COLO668 (cell line): ENCODE results near the gene KISS1R.

Source experiments
- DNase-seq: peaks from one replicate; lab custom pipeline; 2025; ENCODE audit not compliant: unreplicated experiment; lab: John Stamatoyannopoulos, UW

KISS1R gene

DNA sequence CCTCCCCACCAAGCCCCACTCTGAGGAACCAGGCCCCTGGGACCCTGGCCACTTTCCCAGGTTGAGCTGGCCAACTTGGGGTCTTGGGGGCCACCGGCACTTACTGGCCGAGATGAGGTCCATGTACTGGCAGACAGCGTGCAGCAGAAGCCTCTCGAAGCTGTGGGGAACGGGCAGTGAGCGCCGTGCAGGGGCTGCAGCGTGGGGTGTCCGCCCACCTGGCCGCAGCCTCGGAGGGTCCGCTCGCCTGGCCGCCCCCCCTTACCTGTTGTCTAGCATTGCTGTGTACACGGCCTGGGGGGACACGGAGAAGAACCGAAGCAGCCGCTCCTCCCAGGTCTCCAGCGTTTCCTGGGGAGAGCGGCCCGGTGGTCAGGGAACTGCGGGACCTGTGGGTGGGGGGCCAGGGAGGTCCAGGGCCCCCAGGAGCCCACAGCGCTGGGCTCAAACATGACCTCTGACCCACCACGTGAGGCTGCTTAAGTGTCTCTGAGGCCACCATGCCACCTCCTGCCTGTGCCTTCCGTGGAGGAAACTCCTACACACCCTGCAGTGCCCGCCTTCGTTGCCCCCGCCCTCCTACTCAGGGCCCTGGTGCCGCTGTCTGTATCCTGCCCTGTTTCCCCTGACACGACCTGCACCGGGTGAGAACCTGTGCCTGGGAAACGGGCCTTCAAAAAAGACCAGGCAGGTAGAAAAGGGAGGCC lies 17.6 kb upstream of the KISS1R start:
- DNase-seq, result no peak

DNA sequence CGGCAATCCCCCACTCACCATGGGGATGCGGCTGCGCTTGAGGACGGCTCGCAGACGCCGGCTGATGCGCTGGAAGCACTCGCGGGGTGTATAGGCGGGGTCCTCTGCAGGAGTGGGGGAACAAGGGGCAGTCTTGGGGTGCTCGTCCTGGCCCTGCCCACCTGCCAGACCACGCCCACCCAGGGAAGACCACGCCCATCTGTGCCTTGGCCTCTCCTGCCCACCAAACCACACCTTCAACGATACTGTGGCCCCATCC lies 17.2 kb upstream of the KISS1R start:
- no peak for DNase-seq

DNA sequence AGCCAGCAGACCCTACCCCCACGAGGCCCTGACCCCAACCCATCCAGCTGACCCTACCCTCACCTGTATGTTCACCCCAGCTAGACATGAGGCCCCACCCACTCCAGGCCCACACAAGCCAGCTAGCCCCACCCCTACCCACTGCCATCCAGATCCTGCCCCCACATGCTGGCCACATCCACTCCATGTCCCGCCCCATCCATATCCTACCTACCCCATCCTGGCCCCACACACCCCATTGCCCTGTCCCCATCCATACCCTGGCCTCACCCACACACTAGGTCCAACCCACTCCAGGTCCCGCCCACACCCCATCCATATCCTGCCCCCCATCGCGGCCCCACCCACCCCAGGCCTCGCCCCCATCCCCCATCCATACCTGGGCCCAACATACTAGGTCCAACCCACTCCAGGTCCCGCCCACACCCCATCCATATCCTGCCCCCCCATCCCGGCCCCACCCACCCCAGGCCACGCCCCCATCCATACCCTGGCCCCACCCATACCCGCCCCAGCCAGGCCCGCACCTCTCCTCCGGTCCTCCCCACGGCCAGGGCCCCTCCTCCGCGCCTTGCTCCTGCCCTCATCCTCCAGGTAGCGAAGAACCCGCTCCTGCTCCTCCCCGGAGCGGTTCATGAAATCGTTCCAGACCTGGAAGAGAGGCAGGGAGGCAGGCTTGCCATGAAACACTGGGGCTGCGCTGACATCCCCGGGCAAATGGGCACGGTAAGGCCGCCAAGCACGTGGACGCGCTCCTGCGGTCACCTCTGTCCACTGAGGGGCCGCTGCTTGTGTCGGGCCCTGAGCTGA lies 16.6 kb upstream of the KISS1R start:
- no peak for DNase-seq

DNA sequence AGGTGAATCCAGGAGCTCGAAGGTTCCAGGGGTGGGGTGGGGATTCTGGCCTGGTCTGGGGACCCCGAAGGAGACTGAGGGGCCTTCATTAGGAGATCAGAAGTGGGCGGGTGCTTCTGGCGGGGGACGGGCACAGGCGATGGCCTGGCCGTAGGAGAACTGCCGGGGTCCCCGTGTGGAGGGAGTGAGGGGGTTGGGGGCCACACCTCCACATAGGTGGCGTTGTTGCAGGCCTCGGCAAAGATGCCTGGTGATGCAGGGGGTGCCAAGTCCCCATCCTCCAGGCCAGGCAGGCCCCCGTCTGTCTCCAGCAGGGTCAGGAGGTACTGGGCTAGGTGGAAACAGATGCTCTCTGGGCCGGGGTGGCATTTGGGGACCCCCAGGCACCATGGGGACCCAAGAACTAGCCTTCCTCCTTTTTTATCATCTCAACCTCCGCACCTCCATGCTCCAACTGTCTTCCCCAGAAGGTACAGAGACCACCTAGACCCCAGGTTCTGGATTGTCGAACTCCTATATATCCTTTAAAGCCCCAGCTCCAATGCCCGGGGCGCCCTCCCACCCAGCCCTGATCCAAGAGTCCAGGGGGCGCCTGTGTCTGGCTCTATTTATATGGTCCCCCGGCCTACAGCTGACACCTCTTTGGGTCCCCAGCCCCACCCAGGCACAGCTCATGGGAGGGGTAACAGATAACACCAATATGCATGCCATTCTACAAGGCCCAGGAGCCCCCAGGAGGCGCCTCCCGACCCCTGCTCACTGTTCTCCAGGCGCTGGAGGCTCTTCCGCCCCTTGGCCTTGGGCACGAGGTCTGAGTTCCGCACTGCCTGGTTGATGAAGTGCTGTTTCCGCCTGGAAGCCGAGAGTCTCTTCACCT lies 15.7 kb upstream of the KISS1R start:
- no peak for DNase-seq

DNA sequence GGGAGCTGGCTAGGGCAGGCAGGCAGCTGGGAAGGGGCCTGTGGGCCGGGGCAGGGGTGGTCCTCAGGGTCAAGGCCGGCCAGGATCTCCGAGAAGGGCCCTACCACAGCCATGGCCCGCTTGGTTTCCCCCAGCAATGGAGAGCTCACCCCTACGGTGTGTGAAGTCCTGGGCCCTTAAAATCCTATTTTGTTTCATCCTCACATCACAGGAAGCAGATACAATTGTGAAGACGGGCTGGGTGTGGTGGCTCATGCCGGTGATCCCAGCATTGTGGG lies 15.1 kb upstream of the KISS1R start:
- DNase-seq, result no peak

DNA sequence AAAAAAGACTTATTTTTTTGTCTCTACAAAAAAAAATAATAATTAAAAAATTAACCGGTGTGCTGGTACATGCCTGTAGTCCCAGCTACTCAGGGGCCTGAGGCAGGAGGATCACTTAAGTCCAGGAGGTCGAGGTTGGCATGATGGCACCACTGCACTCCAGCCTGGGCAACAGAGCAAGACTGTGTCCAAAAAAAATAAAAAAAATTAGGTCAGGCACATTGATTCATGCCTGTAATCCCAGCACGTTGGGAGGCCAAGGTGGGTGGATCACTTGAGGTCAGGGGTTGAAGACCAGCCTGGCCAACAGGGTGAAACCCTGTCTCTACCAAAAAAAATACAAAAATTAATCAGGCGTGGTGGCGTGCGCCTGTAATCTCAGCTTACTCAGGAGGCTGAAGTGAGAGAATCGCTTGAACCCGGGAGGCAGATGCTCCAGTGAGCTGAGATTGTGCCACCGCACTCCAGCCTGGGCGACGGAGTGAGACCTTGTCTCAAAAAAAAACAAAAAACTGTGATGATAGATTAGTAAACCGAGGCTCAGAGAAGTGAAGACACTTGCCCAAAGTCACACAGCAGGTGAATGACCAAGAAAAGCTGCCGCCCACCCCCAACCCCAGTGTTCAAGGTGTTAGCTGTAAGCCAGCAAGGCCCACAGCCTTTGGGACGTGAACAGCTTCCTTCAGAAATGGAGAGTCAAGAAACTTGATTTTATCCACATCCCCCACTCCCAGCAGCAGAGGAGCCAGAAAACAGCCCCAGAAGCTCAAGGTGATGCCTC lies 14.5 kb upstream of the KISS1R start:
- no peak for DNase-seq

DNA sequence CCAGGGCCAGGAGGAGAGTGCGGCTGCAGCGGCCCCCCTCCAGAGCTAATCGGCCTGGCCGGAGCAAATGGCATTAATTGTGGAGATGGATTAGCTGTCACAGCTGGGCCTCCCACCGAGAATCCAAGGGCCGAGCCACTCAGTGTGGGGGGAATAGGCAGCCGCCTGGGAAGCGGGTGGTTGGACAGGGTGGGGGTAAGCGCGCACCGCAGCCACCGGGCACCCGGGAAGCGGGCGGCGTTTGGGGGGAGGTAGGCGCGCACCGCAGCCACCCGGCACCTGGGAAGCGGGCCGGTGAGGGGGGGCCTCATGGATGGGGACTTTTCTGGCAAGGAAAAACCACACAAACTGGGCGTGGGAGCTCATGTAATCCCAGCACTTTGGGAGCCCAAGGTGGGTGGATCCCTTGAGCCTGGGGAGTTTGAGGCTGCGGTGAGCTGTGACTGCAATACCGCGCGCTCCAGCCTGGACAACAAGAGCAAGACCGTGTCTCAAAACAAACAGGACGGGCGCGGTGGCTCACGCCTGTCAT lies 13.8 kb upstream of the KISS1R start:
- no peak for DNase-seq

DNA sequence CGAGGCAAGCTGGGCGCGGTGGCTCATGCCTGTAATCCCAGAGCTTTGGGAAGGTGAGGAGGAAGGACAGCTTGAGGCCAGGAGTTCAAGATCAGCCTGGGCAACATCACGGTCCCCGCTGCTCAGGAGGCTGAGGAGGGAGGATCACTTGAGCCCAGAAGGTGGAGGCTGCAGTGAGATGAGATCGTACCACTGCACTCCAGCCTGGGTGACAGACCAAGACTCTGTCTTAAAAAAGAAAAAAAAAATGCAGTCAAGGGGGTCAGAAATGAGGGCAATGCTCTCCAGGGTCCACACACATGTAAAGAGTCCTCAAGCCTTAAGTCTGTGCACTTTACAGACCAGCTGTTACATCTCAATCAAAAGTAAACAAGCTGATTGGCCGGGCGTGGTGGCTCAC lies 12.6 kb upstream of the KISS1R start:
- no peak for DNase-seq

DNA sequence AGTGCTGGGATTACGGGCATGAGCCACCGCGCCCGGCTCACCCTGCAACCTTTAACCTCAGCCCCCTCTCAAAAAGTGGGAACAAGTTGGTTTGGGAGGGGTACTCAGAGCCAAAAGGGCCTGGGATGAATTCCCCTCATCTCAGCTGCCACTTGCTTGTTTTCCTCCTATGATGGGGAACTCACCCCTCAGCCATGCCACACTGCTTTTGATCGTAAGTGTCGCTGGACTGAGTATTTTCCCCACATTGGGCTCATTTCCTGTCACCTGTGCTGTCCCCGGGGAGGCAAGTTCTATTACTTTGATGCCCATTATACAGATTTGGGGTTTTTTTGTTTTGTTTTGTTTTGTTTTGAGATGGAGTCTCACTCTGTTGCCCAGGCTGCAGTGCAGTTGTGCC lies 10.7 kb upstream of the KISS1R start:
- no peak for DNase-seq

DNA sequence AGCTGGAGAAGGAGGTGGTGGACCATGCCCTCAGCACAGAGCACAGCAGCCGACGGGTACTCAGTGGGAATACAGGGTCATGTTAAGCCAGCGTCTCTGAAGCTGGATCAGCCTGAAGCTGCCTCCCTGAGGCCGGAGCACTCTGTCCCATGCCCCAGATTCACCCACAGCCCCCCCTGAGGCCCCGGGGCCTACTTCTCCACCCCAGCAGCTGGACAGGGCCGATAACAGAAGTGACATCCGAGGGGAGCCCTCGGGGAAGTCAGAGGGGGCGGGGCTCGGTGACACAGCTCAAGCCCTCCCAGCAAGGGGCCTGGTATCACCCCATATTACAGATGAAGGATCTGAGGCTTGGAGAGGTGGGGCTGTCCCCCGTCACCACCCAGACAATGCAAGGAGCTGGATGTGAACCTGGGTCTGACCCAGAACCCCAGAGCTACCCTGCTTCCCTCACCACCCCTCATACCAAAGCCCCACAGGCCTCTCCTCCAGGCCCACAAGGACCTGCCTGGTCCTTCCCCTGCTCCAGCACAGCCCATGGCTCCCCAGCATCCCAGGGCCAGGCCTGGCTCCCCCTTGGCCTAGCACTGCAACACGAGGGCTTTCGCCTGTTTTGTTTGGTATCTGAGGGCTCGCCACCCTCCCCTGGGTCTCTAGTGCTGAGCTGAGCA lies 9.8 kb upstream of the KISS1R start:
- no peak for DNase-seq

DNA sequence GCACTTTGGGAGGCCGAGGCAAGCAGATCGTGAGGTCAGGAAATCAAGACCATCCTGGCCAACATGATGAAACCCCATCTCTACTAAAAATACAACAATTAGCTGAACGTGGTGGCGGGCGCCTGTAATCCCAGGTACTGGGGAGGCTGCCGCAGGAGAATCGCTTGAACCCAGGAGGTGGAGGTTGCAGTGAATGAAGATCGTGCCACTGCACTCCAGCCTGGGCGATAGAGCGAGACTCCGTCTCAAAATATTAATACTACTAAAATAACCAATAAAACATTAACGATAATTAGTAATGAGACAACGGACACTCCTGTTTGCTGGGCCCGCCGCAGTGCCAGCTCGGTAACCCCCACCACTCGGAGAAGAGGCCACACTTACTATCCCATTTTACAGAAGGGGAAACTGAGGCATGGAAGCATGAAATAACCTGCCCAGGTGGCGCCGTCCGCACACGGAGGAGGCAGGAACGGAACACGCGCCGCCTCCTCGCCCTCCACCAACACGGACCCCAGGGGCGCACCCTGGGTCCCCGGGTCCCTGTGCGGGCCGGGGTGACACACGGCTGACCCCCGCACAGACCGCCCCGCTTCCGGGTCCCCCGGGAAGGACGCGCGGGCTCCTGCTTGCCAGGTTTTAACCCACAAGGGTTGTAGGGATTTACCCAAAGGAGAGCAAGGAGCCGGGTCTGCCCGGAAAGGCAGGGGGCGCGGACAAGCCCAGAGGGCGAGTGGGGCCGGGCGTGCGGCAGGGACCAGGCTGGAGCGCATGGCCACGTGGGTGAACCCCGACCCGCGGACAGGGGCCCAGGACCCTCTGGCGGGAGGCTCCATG lies 5.7 kb upstream of the KISS1R start:
- no peak for DNase-seq

DNA sequence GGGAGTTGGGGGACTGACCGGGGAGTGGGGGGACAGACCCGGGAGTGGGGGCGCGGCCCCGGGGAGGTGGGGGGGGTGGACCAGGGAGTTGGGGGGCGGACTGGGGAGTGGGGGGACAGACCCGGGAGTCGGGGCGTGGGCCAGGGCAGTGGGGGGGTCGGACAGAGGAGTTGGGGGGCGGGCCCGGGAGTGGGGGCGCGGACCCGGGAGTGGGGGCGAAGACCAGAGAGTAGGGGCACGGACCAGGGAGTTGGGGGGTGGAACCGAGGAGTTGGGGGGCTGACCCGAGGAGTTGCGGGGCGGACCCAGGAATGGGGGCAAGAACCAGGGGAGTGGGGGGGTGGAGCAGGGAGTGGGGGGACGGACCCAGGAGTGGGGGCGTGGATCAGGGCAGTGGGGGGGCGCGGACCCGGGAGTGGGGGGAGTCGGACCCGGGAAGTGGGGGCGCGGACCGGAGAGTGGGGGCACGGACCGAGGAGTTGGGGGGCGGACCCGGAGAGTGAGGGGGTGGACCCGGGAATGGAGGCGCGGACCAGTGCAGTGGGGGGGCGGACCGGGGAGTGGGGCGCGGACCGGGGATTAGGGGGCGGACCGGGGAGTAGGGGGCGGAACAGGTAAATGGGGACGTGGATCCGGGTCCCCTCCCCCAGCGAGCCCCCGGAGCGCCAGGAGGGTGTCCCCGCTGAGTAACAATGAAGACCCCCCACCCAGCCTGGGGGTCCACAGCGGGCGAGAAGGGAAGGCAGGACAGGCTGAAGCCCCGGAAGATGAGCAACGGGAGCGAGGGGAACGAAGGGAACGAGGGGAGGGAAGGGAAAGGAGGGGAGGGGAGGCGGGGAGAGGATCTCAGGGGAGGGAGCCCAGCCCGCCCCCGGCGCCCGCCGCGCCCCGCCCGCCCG lies 4.7 kb upstream of the KISS1R start:
- no peak for DNase-seq

DNA sequence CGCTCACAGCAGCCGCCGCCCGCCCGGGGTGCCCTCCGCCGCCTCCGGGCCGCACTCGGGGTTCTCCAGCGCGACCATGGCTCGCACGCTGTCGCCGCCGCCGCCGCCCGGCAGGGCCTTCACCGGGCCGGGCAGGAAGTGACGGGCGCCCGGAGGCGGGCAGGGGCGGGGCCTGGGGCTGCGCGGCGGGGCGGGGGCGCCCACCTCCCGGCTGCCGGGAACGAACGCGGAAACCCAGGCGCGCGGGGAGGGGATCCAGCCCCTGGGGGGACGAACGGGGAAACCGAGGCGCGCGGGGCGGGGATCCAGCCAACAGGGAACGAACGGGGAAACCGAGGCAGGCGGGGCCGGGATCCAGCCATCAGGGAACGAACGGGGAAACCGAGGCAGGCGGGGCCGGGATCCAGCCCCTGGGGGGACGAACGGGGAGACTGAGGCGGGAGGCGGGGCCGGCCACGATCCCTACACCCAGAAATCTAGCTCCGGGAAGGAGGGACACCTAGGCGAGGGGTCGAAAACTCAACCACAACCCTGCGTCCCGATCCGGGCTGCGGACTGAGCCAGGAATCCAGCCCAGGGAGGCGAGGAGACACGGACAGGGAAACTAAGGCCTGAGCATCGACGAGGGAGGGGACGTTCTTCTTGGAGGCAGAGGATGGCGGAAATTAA lies 3.9 kb upstream of the KISS1R start, which contains the start of gene R3HDM4:
TSS of gene R3HDM4 (minus strand) at position 140 of the 669 bp plus-strand sequence. CDS start at position 78, 62 bp downstream.
- DNase-seq, result peak; percentile 83

DNA sequence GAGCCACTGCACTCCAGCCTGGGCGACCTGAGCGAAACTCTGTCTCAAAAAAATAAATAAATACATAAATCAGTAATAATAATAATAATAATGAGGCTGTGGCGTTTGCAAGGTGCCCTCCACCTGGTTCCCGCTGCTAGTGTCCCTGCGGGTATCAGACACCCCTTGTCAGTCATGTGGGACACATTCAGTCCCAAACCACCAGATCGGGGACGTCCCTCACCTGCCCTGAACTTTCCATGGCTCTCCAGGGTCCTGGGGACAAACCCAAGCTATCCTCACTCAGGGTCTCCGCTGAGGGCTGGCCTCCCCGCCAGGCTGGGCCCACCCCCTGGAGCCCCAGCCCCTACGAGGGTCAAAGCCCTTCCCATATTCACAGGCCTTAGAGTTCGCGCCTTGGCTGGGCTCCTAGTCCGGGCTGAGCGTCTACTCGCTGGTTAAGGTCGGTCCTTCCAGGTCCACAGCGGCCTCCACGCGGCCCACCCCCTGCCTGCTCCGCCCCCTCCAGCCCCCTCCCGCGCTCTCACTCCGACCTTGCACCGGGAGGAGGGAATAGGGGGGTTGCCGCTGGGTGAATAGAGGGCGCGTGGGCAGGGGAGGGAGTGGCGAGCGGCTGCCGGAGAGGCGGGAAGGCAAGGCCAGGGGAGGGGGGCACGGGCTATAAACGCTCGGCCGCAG lies 349 bp upstream of the KISS1R start:
- DNase-seq, result no peak

DNA sequence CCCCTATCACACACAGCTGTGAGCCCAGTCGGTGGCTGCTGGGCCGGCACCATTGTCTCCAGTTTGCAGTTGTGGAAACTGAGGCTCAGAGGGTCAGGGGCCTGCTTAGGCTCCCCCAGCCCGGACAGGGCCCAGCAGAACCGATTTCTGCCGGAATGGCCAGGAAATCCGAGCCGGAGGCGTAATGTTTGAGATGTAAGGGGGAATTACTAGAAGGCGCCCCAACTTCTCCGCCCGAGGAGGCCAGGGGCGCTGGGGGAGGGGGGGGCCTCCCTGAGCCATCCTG lies 962 bp downstream of the KISS1R start:
- no peak for DNase-seq

DNA sequence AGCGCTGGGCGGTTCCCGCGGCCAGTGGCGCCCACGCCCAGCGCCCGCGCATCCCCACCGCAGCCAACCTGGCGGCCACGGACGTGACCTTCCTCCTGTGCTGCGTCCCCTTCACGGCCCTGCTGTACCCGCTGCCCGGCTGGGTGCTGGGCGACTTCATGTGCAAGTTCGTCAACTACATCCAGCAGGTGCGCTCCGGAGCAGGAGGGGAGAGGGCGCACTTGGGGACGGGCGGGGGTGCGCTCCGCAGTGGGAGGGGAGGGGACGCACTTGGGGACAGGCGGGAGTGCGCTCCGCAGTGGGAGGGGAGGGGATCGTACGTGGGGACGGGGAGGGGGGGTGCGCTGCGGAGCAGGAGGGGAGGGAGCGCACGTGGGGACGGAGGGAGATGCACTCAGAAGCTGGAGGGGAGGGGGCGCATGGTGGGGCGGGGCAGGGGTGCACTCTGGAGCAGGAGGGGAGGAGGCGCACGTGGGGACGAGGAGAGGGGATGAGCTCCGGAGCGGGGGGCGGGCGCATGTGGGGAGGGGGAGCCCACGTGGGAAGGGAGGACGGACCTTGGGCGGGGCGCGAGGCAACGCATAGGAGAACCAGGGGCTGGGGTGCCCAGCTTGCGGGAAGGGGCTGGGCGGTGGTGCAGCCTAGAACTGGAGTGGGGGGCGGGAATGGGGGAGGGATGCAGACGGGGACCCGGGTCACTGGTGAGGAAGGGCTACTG lies 1.5 kb downstream of the KISS1R start:
- peak; percentile 34 for DNase-seq
